Subcutaneous adipose tissue (tissue), 4 donors: ENCODE measurements around the gene CHST1. TPM values are rescaled to one million over a fixed set of nuclear protein-coding genes. Genes with fewer than 3 reads are reported as not detected.

Source experiments
- total RNA-seq, 4 donors: library from RNA; depleted of rRNA; stranded (reverse); fragments of >200 nt; gene quantifications; one replicate each; pipeline ENCODE4 v1.1.0, GENCODE V29; 2016
- TF ChIP-seq, protein P1 (sequence below): fragments of 450-650 bp; IDR thresholded peaks from one replicate; pipeline ENCODE4 v1.5.1; 2016; ENCODE audit warnings: low read depth, mild to moderate bottlenecking, control low read depth, antibody characterized with exemption, moderate library complexity

The CHST1 gene
- total RNA-seq, 4 donors from 2014 or later = 0.98 to 2.2 (median 1.2) TPM

DNA sequence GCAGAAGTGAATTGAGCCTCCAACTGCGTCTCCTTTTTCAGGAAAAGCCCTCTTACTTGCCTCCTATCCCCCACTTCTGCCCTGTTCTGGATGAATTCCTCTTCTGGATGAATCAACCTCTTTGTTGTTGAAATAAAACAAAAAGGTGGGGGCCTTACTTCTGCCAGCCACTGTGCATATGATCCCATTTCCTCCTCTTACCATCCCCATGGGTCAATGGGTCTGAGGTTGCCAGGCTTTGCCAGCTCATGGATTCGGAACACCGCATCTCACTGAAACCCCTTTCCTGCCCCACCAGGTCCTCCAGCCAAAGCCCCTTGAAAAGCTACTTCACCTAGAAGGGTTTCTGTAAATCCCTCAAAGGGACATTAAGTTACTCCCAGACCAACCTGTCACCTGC is 3.7 kb upstream of the CHST1 start:
- TF ChIP-seq, protein P1, sequence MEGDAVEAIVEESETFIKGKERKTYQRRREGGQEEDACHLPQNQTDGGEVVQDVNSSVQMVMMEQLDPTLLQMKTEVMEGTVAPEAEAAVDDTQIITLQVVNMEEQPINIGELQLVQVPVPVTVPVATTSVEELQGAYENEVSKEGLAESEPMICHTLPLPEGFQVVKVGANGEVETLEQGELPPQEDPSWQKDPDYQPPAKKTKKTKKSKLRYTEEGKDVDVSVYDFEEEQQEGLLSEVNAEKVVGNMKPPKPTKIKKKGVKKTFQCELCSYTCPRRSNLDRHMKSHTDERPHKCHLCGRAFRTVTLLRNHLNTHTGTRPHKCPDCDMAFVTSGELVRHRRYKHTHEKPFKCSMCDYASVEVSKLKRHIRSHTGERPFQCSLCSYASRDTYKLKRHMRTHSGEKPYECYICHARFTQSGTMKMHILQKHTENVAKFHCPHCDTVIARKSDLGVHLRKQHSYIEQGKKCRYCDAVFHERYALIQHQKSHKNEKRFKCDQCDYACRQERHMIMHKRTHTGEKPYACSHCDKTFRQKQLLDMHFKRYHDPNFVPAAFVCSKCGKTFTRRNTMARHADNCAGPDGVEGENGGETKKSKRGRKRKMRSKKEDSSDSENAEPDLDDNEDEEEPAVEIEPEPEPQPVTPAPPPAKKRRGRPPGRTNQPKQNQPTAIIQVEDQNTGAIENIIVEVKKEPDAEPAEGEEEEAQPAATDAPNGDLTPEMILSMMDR = no peak

DNA sequence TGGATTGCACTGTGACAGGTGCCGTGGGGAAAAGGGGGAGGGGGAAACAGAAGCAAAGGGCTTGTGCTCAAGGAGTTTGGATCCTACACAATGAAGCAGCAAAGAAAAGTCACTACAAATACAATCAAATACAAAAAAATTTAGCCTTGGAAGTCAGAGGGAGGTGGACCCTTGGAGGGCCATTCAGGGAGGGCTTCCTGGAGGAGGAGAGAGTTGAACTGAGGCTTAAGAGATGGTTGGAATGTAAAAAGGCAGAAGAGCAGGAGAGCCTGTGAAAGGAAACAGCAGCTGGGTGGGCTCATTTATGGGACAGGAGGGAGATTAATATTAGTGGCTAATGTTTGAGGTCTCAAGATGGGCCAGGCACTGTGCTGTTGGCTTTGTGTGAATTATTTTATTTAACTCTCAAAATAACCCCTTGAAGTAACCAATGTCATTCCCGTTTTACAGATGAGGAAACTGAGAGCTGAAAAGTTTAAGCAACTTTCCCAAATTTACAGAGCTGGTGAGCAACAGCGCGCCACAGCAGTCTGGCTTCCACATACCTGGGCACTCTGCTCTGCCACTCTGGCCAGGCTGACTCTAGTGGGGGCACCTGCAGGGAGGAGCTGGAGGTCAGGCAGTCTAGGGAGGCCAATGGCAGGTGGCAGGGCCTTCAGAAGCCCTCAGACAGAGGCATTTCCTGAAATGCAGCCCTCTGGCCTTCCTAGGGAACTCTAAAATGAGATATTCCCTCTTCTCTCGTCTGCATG is 2.7 kb upstream of the CHST1 start:
- TF ChIP-seq, protein P1 = no peak

DNA sequence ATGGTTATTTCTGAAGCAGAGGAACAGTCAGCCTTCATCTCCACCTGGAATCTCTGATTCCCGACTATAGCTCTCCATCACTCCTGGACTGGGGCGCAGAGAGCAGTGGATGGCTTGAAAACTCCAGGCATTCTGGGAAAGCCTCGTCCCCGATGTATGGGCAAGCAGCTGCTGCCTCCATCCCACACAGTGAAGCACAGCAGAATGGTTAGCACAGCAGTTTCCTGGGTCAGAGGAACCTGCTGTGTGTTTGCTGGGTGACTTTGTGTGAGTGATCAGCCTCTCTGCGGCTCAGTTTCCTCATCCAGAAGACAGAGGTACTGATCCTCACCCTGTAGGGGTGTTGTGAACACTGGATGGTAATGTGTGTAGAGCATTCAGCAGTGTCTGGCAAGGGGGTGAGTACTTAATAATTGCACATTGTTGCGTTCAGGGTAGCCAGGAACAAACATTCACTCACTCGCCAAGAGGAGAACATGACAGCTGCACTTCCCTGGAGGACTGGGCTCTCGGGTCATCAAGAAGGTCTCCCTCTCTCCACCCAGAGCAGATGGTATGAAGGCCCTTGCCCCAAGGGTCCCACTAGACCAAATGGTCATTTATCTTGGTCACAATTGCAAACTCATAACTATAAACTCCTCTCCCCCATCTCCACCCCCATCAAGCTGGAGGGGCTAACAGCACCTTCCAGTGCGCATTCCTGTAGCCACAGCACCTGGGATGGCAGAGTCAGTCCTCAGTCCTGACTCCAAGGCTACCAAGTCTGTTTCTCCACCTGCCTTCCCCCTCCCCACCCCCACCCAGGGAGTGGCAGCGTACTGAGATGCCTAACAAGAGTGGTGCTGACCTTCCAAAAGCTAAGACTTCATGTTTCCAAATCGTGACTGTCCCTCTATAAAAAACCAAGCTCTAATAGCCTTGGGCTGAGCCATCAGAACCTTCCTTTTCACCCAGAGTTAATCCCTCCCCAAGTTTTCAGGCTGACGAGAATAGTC is 1.5 kb upstream of the CHST1 start:
- TF ChIP-seq, protein P1 = no peak

DNA sequence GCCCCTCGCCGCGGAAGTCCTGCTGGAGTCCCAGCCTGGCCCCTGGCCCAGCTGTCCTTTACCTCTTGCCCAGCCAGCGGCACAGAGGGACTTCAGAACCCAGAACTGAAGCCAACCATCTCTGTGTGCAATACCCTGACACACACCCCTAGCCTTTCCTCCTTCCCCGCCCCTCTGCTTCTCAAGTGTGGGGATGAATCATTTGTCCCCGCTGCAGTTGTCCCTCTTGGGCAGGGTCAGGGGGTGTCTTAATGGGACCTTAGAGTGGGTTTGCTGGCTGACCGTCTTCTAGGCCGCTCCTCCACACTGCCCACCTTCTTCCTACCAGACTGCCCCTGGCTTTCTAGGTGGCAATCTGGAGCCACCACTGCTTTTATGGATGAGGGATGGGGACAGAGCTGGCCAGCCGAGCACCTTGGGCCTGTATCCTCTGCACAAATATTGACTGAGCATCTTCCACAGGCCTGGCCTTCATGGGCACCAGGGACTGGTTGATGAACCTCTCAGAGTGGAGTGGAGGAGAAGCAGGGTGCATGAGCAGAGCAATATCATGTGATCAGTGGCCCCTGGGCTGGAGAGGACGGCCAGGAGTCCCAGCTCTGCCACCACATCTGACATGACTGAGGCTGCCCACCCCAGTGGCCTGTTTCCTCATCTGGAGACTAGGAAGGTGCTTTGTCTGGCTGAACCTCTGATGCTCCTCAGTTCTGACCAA is 668 bp upstream of the CHST1 start:
- TF ChIP-seq, protein P1 = no peak

DNA sequence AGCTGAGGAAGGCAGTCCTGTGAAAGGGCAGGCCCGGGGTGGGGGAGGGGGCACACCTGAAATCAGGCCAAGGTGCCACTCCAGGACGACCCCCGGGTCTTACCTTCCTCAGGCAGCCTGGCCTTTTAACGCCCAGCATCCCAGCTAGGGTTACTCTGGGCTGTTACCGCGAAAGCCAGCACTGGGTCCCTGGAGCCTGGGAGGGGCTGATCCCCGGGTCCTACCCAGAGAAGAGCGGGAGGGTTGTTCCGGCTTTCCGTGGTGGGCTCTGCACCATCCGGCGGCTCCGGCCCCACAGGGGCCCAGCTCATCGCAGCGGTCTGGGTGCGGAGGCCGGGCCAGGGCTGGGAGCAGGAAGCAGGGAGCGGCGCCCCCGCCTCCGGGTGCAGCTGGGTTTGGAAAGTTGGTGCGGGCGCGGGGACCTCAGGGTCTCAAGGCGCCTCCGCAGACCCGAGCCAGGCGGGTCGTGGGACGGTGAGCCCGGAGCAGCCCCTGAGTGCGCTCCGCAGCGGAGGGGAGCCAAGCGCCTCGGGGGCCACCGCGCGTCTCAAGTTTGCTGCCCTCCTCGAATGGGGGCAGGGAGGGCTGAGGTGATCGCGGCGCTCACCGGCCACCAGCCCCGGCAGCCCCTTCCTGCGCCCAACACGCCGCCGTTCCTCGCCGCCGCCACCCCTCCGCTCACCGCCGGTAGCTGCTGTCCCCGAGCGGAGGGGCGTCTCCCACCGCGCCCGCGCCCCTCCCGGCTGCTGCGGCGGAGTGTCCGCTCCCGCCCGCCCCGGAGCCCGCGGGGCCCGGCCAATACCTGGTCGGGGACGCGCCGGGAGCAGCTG is 831 bp downstream of the CHST1 start:
- TF ChIP-seq, protein P1 = no peak

DNA sequence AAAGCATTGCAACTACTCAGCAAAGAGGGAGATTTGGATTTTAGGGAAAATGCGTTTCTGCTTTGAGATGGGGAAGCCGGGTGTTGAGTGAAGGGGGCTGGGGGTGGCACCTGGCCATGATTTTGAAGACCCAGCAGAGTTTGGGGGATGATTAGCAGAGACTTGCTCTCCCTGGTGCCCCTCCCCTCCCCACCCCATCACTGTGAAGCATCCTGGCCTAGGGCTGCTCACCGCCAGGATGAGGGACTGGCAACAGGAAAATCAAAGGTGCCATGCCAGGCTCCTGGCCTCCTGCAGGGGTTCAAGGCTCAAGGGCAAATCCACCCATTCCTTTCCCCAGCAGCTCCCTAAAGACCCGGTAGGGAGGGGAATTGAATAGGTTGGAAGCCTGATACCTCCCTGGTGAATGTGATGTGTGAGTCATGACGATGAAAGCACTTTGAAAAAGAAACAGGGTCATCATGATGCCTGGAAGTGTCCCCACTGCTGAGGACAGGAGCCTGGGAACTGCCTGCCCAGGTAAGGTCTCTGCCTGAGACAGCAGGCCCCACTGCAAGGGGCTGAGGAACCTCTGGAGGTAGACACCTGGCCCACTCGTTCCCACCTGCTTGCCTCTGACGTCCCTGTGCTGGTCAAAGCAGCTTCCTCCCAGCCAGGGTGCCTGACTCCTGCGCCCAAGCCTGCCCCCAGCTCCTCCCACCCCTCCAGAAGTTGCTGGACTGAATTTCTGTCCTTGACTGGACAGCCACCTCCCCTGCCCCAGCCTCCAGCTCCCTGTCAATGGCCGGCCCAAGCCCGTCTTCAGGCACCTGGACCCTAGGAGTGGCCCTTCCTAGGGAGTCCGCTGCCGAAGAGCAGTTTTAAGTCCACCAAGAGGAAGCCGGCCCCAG is 1.7 kb downstream of the CHST1 start:
- TF ChIP-seq, protein P1 = no peak
